Endothelial cell of umbilical vein (primary cell): ENCODE results near the gene ESCO1.

Experiments used
- EZH2 ChIP-seq: IDR thresholded peaks from 2 replicates; pipeline ENCODE4 v1.6.1; 2012; ENCODE audit warnings: borderline replicate concordance, low read depth, mild to moderate bottlenecking, moderate library complexity, low read length, inconsistent platforms; ENCODE audit not compliant: severe bottlenecking
- FOS ChIP-seq: IDR thresholded peaks from 2 replicates; pipeline ENCODE4 v1.6.1; 2011; ENCODE audit warnings: mild to moderate bottlenecking, low read length, moderate library complexity, borderline replicate concordance; ENCODE audit not compliant: insufficient read depth
- MAX ChIP-seq: IDR thresholded peaks from 2 replicates; pipeline ENCODE4 v1.6.1; 2011; ENCODE audit not compliant: insufficient read depth, insufficient read length
- MYC ChIP-seq: IDR thresholded peaks from one replicate; pipeline ENCODE4 v1.6.1; 2011; ENCODE audit warnings: mild to moderate bottlenecking, low read depth, low read length
- POLR2A ChIP-seq: IDR thresholded peaks from 2 replicates; pipeline ENCODE4 v1.6.1; 2012; ENCODE audit warnings: low read depth, mild to moderate bottlenecking, control low read depth, low read length
- POLR2AphosphoS5 ChIP-seq: IDR thresholded peaks from 2 replicates; pipeline ENCODE4 v1.6.1; 2012; ENCODE audit warnings: low read depth, mild to moderate bottlenecking, control low read depth, low read length, moderate library complexity; ENCODE audit not compliant: insufficient read depth
- TF ChIP-seq, protein P1 (sequence below), 2 donors: IDR thresholded peaks; 1 replicate in 1 of 2; 2 replicates in 1 of 2; pipeline ENCODE4 v1.5.1; 2011; ENCODE audit warnings: low read length in 2 of 2, mild to moderate bottlenecking in 2 of 2, moderate library complexity in 2 of 2, control low read depth in 1 of 2, inconsistent platforms in 1 of 2, low read depth in 1 of 2; ENCODE audit not compliant: insufficient read depth in 1 of 2; ENCODE audit errors: extremely low read depth in 1 of 2

GRCh38 chr18:21534327-21534726 lies 66.2 kb downstream of the ESCO1 start:
- TF ChIP-seq POLR2A (no peak), EZH2 (no peak), POLR2AphosphoS5 (no peak), FOS (no peak), MAX (no peak), MYC (no peak)
- TF ChIP-seq, protein P1, sequence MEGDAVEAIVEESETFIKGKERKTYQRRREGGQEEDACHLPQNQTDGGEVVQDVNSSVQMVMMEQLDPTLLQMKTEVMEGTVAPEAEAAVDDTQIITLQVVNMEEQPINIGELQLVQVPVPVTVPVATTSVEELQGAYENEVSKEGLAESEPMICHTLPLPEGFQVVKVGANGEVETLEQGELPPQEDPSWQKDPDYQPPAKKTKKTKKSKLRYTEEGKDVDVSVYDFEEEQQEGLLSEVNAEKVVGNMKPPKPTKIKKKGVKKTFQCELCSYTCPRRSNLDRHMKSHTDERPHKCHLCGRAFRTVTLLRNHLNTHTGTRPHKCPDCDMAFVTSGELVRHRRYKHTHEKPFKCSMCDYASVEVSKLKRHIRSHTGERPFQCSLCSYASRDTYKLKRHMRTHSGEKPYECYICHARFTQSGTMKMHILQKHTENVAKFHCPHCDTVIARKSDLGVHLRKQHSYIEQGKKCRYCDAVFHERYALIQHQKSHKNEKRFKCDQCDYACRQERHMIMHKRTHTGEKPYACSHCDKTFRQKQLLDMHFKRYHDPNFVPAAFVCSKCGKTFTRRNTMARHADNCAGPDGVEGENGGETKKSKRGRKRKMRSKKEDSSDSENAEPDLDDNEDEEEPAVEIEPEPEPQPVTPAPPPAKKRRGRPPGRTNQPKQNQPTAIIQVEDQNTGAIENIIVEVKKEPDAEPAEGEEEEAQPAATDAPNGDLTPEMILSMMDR (IDR thresholded peaks at IDR 0.05; ENCODE audit: extremely low read depth in 1 of 2, insufficient read depth in 1 of 2, low read depth in 1 of 2, low read length in 2 of 2): no peak
